Measurements from ENCODE around the gene MRPL49. TPM values are rescaled to one million over a fixed set of nuclear protein-coding genes. Genes with fewer than 3 reads are reported as not detected.

Gene MRPL49
- total RNA-seq, 2 experiments from 2014 or later = 53.0 to 53.3 TPM

DNA sequence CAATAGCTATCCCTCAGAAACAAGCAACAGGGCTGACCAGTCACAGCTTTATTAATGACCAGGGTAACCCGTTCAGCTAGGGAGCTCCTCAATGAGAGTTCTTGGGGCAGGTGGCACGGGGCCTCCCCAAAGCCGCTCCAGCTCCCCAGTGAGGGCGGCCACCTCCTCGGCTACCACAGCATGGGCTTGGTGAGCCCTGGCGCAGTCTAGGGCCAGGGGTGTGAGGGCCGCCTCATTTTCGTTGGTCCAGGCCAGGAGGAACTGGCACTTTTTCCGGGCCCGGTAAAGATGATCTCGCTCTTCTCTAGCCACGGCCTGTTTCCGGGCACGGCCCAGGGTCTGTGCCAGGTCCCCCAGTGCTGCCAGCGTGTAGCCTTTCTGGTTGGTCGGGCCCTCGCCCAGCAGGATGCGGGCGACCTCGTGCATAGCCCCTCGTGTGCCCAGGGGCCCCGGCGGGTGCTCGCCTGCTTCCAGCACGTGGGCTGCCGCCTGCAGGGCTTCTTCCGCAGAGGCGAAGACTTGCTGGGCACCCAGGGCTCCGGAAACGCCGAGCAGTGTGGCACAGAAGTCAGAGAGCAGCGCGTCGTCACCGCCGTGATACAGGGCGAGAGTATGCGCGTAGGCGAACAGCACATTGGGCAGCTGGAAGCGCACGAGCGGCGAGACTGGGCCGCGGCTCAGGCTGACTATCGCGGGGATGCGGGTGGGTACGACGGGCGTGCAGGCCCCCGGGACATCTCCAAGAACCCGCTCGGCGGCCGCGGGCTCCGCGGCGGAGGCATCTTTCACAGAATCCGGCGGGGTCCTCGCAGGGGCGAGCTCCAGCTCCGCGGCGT, 5.5 kb upstream of the MRPL49 start:
- peak overlapping the region; percentile 95 for H3K4me3 Mint-ChIP-seq
- Histone ChIP-seq H3K9me3 (ENCODE audit: control insufficient read depth in 1 of 2, insufficient read depth in 1 of 2, low read length in 2 of 2) (no peaks in the 10 kb centered on the region), H3K36me3 (ENCODE audit: insufficient read depth, low read length) (peaks cover 40% of the 10 kb centered on the region), H3K27ac (ENCODE audit: low read depth in 1 of 2, low read length in 2 of 2) (peak overlapping the region; percentile 79 to 85), H3K27me3 (ENCODE audit: control insufficient read depth in 1 of 2, insufficient read depth in 2 of 2, low read length in 2 of 2) (no peaks in the 10 kb centered on the region), H3K4me1 (ENCODE audit: insufficient read depth, low read length) (peaks cover 69% of the 10 kb centered on the region), H3K4me3 (ENCODE audit: low read length) (peak overlapping the region; percentile 82)
- H3K27me3 Mint-ChIP-seq = no peaks in the 10 kb centered on the region
- peak in 13 of 14 experiments; percentile 40 to 84 (median 61) for DNase-seq
- peaks cover 50% of the 10 kb centered on the region for H3K4me1 Mint-ChIP-seq (ENCODE audit: low read depth)
- POLR2A ChIA-PET = interaction anchor here (0.7 to 3.2 kb wide), 27 partner anchors 8 to 910 kb away, joined by 3 to 57 read pairs (median 6); partner anchors contain the start of genes ARL2, CAPN1, EHD1 and FERMT3
- peaks cover 54% of the 10 kb centered on the region for H3K36me3 Mint-ChIP-seq (ENCODE audit: low read depth)
- CTCF ChIA-PET = interaction anchor here (0.9 to 1.3 kb wide), 7 partner anchors 17 to 338 kb away, joined by 3 to 7 read pairs (median 4); partner anchors contain the start of genes SAC3D1, SF1, SYVN1 and VPS51
- intact Hi-C loops (cut with DNase I, micrococcal nuclease) = loop anchor here (1.0 to 10.0 kb wide), 10 partner anchors 18 to 408 kb away; partner anchors contain the start of genes CDCA5 (in 2 of the 2), VPS51 (in 2 of the 2), ZFPL1 (in 2 of the 2) and PPP2R5B (in 1 of the 2)
- H3K9me3 Mint-ChIP-seq = no peaks in the 10 kb centered on the region
- H3K27ac Mint-ChIP-seq = peak overlapping the region; percentile 91
- ATAC-seq (ENCODE audit: poor library complexity) = peak; percentile 20
- TF ChIP-seq, protein P1, sequence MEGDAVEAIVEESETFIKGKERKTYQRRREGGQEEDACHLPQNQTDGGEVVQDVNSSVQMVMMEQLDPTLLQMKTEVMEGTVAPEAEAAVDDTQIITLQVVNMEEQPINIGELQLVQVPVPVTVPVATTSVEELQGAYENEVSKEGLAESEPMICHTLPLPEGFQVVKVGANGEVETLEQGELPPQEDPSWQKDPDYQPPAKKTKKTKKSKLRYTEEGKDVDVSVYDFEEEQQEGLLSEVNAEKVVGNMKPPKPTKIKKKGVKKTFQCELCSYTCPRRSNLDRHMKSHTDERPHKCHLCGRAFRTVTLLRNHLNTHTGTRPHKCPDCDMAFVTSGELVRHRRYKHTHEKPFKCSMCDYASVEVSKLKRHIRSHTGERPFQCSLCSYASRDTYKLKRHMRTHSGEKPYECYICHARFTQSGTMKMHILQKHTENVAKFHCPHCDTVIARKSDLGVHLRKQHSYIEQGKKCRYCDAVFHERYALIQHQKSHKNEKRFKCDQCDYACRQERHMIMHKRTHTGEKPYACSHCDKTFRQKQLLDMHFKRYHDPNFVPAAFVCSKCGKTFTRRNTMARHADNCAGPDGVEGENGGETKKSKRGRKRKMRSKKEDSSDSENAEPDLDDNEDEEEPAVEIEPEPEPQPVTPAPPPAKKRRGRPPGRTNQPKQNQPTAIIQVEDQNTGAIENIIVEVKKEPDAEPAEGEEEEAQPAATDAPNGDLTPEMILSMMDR (IDR thresholded peaks at IDR 0.05) = no peak

DNA sequence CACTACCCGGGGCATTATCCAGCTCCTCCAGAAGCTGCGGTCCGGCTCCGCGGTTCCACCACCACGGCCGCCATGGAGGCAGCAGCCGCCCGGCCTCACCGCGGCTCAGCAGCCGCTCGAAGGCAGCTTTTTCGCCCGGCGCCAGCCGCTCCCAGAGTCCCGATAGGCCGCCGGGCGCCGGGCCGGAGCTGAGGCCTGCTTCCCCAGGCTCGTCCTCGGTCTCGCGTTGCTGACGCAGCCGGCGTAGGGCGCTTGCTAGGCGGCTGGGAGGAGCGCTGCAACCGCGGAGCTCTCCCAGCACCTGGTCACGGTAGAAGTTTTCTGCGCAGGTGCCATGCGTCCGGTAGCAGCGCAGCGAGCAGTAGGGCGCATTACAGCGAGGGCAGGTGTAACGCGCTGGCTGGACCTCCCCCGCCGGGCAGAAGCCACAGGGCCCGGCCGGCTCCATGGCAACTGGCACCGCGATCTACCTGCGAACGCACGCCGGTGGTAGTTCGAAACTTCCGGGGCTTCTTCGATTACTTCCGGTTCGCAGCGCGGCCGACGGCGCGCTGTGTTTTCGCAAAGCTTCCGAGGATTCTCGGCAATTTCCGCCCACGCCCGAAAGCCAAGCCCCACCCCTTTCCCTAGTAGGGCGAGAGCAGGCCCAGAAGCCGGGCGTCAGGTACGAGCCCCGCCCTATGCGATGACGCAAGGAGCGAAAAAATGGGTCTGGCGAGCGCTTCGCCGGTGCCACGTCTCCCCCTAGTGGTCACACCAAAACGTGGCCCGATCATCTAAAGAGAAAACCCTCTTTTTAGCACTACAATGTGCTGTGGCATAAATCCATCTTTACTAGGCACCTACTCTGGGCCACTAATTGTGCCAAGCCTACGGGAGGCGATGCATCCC, 4.7 kb upstream of the MRPL49 start, which contains the start of gene ZNHIT2:
Gene ZNHIT2, minus strand, starts transcription at position 496 of the 891 bp plus-strand sequence. Its CDS starts 48 bp downstream, at position 448.
- H3K27ac Mint-ChIP-seq = peak within 1 kb of the TSS; percentile 91
- CTCF ChIA-PET = interaction anchor here (0.6 to 5.3 kb wide), 17 partner anchors 8 to 339 kb away, joined by 3 to 23 read pairs (median 4); partner anchors contain the start of genes ARL2, SAC3D1, SF1 and SYVN1
- TF ChIP-seq, protein P1 (IDR thresholded peaks at IDR 0.05) = peak; percentile 88
- ATAC-seq (ENCODE audit: poor library complexity) (peak; percentile 63), DNase-seq (peak; percentile 99 to 100 (median 100))
- Histone ChIP-seq H3K27me3 (ENCODE audit: control insufficient read depth in 1 of 2, insufficient read depth in 2 of 2, low read length in 2 of 2) (no peaks in the 10 kb centered on the region), H3K4me1 (ENCODE audit: insufficient read depth, low read length) (peaks cover 66% of the 10 kb centered on the region), H3K27ac (ENCODE audit: low read depth in 1 of 2, low read length in 2 of 2) (peak within 1 kb of the TSS; percentile 79 to 85), H3K9me3 (ENCODE audit: control insufficient read depth in 1 of 2, insufficient read depth in 1 of 2, low read length in 2 of 2) (no peaks in the 10 kb centered on the region), H3K4me3 (ENCODE audit: low read length) (peak within 1 kb of the TSS; percentile 82), H3K36me3 (ENCODE audit: insufficient read depth, low read length) (peaks cover 40% of the 10 kb centered on the region)
- POLR2A ChIA-PET = interaction anchor here (0.6 to 3.2 kb wide), 36 partner anchors 9 to 911 kb away, joined by 3 to 57 read pairs (median 4); partner anchors contain the start of genes ARL2, CAPN1, CCDC85B and EHD1
- intact Hi-C loops (cut with DNase I, micrococcal nuclease) = loop anchor here (1.0 to 10.0 kb wide), 12 partner anchors 7 to 407 kb away; partner anchors contain the start of genes CDCA5 (in 2 of the 2), VPS51 (in 2 of the 2), ZFPL1 (in 2 of the 2) and PPP2R5B (in 1 of the 2)
- H3K36me3 Mint-ChIP-seq (ENCODE audit: low read depth) = peaks cover 58% of the 10 kb centered on the region
- peak within 1 kb of the TSS; percentile 96 for H3K4me3 Mint-ChIP-seq
- peaks cover 51% of the 10 kb centered on the region for H3K4me1 Mint-ChIP-seq (ENCODE audit: low read depth)
- H3K9me3 Mint-ChIP-seq = no peaks in the 10 kb centered on the region
- no peaks in the 10 kb centered on the region for H3K27me3 Mint-ChIP-seq
